Urinary bladder (tissue), 4 donors: Measurements from ENCODE around the gene TATDN2. TPM values are rescaled to one million over a fixed set of nuclear protein-coding genes. Genes with fewer than 3 reads are reported as not detected.
"Not testable (repeated sequence)": the region's sequence is repeated elsewhere in the genome, so short reads cannot be mapped to it uniquely, and the experiment has no call there.

Source experiments
- DNase-seq: peaks from one replicate; pipeline ENCODE4 v3.0.0-alpha.2; 2015; ENCODE audit errors: extremely low spot score
- H3K27ac ChIP-seq: one replicate; pipeline ENCODE4 v1.5.1; 2013; ENCODE audit warnings: low read depth, mild to moderate bottlenecking, moderate library complexity
- H3K36me3 ChIP-seq: one replicate; pipeline ENCODE4 v1.6.1; 2013; ENCODE audit warnings: mild to moderate bottlenecking, moderate library complexity; ENCODE audit not compliant: insufficient read depth
- H3K4me1 ChIP-seq: one replicate; pipeline ENCODE4 v1.6.1; 2013; ENCODE audit warnings: mild to moderate bottlenecking, moderate library complexity; ENCODE audit not compliant: insufficient read depth
- H3K4me3 ChIP-seq: one replicate; pipeline ENCODE4 v1.5.1; 2013; ENCODE audit warnings: low read depth, low read length
- WGBS: extraction: QIAGEN DNeasy Blood & Tissue Kit; methylation state at CpG from one replicate; pipeline ENCODE4 v1.1.7; 2013; 5-methylcytosine and 5-hydroxymethylcytosine counted together
- polyA plus RNA-seq: library from polyadenylated mRNA; stranded (reverse); fragments of 200-250 nt; gene quantifications from one replicate; pipeline ENCODE4 v1.2.3, GENCODE V29; 2013
- total RNA-seq: library from RNA; depleted of rRNA; stranded (reverse); fragments of >200 nt; gene quantifications from one replicate; pipeline ENCODE4 v1.2.3, GENCODE V29; 2014
- donor health status: healthy with polysubstance abuse.
- donor health status: healthy.

TATDN2 gene
- total and polyA plus RNA-seq, 2 donors, result 11.3 to 21.7 TPM

GRCh38 chr3:10268930-10269329 is 20.7 kb downstream of the TATDN2 start:
- Histone ChIP-seq H3K27ac (no peak overlapping the region), H3K4me3 (no peak overlapping the region), H3K4me1 (no peaks in the 10 kb centered on the region), H3K36me3 (no peaks in the 10 kb centered on the region)
- 88% methylated on average over 5 of the region's 5 CpGs for WGBS
- DNase-seq, result no peak

DNA sequence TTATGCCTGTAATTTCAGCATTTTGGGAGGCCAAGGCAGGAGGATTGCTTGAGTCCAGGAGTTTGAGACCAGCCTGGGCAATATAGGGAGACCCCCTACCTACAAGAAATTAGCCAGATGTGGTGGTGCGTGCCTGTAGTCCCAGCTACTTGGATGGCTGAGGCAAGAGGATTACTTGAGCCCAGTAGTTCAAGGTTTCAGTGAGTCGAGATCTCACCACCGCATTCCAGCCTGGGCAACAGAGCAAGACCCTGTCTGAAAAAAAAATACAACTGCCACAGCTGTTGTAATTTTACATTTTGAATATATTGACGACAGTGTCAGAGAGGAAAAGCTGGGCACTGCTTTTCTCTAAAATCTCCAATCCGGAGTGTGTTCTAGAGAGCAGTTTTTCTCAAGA is 21.2 kb downstream of the TATDN2 start:
- H3K27ac ChIP-seq, result no peak overlapping the region
- WGBS, result 97% methylated on average over 5 of the region's 5 CpGs
- no peaks in the 10 kb centered on the region for H3K4me1 ChIP-seq
- H3K4me3 ChIP-seq, result no peak overlapping the region
- no peaks in the 10 kb centered on the region for H3K36me3 ChIP-seq
- no peak for DNase-seq

DNA sequence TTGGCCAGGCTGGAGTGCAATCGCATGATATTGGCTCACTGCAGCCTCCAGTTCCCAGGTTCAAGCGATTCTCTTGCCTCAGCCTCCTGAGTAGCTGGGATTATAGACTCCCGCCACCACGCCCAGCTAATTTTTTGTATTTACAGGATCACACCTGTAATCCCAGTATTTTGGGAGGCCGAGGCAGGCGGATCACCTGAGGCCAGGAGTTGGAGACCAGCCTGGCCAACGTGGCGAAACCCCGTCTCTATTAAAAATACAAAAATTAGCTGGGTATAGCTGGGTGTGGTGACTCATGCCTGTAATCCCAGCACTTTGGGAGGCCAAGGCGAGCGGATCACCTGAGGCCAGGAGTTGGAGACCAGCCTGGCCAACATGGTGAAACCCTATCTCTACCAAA is 24.2 kb downstream of the TATDN2 start:
- WGBS, result 97% methylated on average over 11 of the region's 11 CpGs
- DNase-seq, result not testable (repeated sequence)

GRCh38 chr3:10272977-10273376 is 24.7 kb downstream of the TATDN2 start:
- H3K27ac ChIP-seq, result no peak overlapping the region
- no peak for DNase-seq
- no peaks in the 10 kb centered on the region for H3K36me3 ChIP-seq
- H3K4me1 ChIP-seq, result peaks cover 2% of the 10 kb centered on the region
- no peak overlapping the region for H3K4me3 ChIP-seq
- WGBS, result 93% methylated on average over 2 of the region's 2 CpGs

More for the DNA sequence above, 24.2 kb downstream of the TATDN2 start:
- not testable (repeated sequence) for H3K4me1 ChIP-seq, H3K27ac ChIP-seq, H3K36me3 ChIP-seq, H3K4me3 ChIP-seq

DNA sequence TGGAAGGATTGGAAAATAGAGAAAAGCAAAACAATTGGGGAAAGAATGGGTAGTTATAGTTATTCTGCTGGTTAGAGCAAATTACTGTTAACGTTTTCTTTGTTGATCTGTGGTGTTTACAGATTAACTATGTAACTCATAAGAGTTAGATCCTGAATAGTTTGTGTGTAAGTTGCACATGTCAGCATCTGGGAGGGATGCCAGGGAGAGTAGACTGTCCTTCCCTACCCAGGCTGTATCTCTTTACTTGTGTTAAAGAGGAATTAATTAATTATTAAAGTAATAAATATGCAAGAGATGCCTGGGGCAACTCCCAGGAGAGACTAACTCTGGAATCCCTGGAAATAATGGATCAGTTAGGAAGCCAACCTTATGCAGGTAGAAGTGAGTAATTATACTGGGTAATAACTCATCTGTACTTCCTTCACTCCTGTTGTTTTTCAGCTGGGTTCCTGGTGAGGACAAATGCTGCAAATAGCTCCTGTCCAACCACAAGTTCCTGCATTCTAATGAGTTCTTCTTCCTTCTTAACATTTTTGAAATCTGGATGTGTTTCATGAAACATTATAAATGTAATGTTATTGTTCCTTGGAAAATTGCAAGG is 25.5 kb downstream of the TATDN2 start:
- WGBS, result 19% methylated on average over 1 of the region's 1 CpG
- H3K4me1 ChIP-seq, result peaks cover 2% of the 10 kb centered on the region
- H3K4me3 ChIP-seq, result no peak overlapping the region
- H3K36me3 ChIP-seq, result peaks cover 4% of the 10 kb centered on the region
- H3K27ac ChIP-seq, result no peak overlapping the region
- no peak for DNase-seq

- Histone ChIP-seq H3K4me1 (peaks cover 2% of the 10 kb centered on the region), H3K27ac (no peak overlapping the region), H3K36me3 (peaks cover 5% of the 10 kb centered on the region), H3K4me3 (no peak overlapping the region)
- no peak for DNase-seq
- 82% methylated on average over 1 of the region's 1 CpG for WGBS
Measured at GRCh38 chr3:10274601-10275000, 26.3 kb downstream of the TATDN2 start.

- no peak overlapping the region for H3K4me3 ChIP-seq
- no peak overlapping the region for H3K27ac ChIP-seq
- 78% methylated on average over 3 of the region's 3 CpGs for WGBS
- peaks cover 2% of the 10 kb centered on the region for H3K4me1 ChIP-seq
- DNase-seq, result no peak
- peaks cover 6% of the 10 kb centered on the region for H3K36me3 ChIP-seq
Measured at GRCh38 chr3:10277115-10277625, 28.9 kb downstream of the TATDN2 start.

- Histone ChIP-seq H3K4me3 (no peak overlapping the region), H3K36me3 (peaks cover 6% of the 10 kb centered on the region), H3K4me1 (peaks cover 2% of the 10 kb centered on the region), H3K27ac (no peak overlapping the region)
- WGBS, result 98% methylated on average over 1 of the region's 1 CpG
- no peak for DNase-seq
Measured at GRCh38 chr3:10278501-10278900, 30.2 kb downstream of the TATDN2 start.

- Histone ChIP-seq H3K27ac (no peak overlapping the region), H3K4me3 (no peak overlapping the region), H3K4me1 (peaks cover 2% of the 10 kb centered on the region), H3K36me3 (peaks cover 6% of the 10 kb centered on the region)
- WGBS, result 93% methylated on average over 13 of the region's 13 CpGs
- no peak for DNase-seq
Measured at GRCh38 chr3:10279384-10280176, 31.3 kb downstream of the TATDN2 start.

- H3K4me3 ChIP-seq, result no peak overlapping the region
- no peak overlapping the region for H3K27ac ChIP-seq
- WGBS, result 79% methylated on average over 5 of the region's 5 CpGs
- peaks cover 2% of the 10 kb centered on the region for H3K4me1 ChIP-seq
- DNase-seq, result no peak
- H3K36me3 ChIP-seq, result peaks cover 6% of the 10 kb centered on the region
Measured at GRCh38 chr3:10280177-10280529, 31.9 kb downstream of the TATDN2 start.

DNA sequence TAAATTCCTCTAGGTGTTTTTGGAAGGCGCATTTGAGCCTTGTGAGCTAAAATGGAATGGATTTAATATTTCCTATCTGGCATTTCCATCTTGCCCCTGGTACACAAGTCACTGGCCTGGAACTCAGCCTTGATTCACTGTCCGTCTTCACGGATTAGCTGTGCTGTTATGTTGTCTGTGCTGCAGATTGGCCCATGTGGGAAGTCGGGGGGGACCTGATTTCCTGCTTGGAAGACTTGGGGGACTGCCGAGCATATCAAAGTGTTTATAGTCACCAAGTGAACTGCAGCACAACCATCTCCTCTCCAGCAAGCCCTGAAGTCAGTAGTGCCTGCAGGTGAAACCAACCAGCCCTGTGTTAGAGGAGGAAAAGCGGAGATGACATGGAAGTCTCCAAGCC is 32.3 kb downstream of the TATDN2 start:
- peaks cover 6% of the 10 kb centered on the region for H3K36me3 ChIP-seq

GRCh38 chr3:10281951-10282350 is 33.7 kb downstream of the TATDN2 start:
- Histone ChIP-seq H3K27ac (no peak overlapping the region), H3K4me3 (no peak overlapping the region), H3K36me3 (peaks cover 6% of the 10 kb centered on the region), H3K4me1 (peaks cover 2% of the 10 kb centered on the region)
- 88% methylated on average over 5 of the region's 5 CpGs for WGBS
- DNase-seq, result no peak

More for the DNA sequence above, 32.3 kb downstream of the TATDN2 start:
- Histone ChIP-seq H3K4me1 (peaks cover 2% of the 10 kb centered on the region), H3K4me3 (no peak overlapping the region), H3K27ac (no peak overlapping the region)
- no peak for DNase-seq
- WGBS, result 85% methylated on average over 6 of the region's 6 CpGs

DNA sequence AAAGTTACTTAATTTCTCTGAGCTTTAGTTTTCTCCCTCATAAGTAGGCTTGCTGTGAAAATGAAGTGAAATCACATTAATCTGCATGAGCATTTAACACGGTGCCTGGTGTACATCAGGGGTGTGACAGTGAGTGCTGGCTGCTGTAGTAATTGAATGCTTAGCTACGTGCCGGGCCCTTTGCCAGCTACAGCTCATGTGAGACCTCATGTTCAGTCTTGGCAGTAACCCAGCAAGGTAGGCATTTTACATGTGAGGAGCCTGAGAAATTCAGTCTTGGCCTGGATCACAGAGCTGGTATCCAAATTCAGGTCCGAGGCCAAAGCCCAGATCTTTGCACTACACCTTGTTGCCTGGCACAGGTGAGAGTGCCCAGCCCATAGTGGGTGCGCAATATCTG is 35.4 kb downstream of the TATDN2 start:
- DNase-seq, result no peak
- WGBS, result 68% methylated on average over 5 of the region's 5 CpGs
- no peaks in the 10 kb centered on the region for H3K4me1 ChIP-seq
- peaks cover 3% of the 10 kb centered on the region for H3K36me3 ChIP-seq
- H3K27ac ChIP-seq, result no peak overlapping the region
- no peak overlapping the region for H3K4me3 ChIP-seq

- 80% methylated on average over 9 of the region's 9 CpGs for WGBS
Measured at GRCh38 chr3:10284496-10284895, 36.2 kb downstream of the TATDN2 start.

More at GRCh38 chr3:10284496-10284895, 36.2 kb downstream of the TATDN2 start:
- Histone ChIP-seq H3K27ac (no peak overlapping the region), H3K4me3 (no peak overlapping the region), H3K4me1 (no peaks in the 10 kb centered on the region), H3K36me3 (peaks cover 2% of the 10 kb centered on the region)
- DNase-seq, result no peak
